BE2C (cell line): ENCODE results near the gene GPM6B.

Experiments
- DNase-seq: peaks from one replicate; pipeline ENCODE4 v3.0.0-alpha.2; 2020
- H3K27me3 ChIP-seq: fragments of 250-450 bp; sonication (Bioruptor Pico); 2 replicates; pipeline ENCODE4 v1.5.1; 2020; ENCODE audit warnings: mild to moderate bottlenecking
- H3K36me3 ChIP-seq: fragments of 250-450 bp; sonication (Bioruptor Pico); 2 replicates; pipeline ENCODE4 v1.5.1; 2020; ENCODE audit warnings: mild to moderate bottlenecking
- H3K4me1 ChIP-seq: fragments of 250-450 bp; sonication (Bioruptor Pico); 2 replicates; pipeline ENCODE4 v1.5.1; 2020
- H3K4me3 ChIP-seq: 2 replicates; pipeline ENCODE4 v1.5.1; 2011; ENCODE audit warnings: low read depth, low read length
- H3K9me3 ChIP-seq: fragments of 250-450 bp; sonication (Bioruptor Pico); 2 replicates; pipeline ENCODE4 v1.5.1; 2020
- TF ChIP-seq, protein P1 (sequence below): IDR thresholded peaks from 2 replicates; pipeline ENCODE4 v1.5.1; 2012; ENCODE audit warnings: mild to moderate bottlenecking, low read depth, low read length

GPM6B gene

DNA sequence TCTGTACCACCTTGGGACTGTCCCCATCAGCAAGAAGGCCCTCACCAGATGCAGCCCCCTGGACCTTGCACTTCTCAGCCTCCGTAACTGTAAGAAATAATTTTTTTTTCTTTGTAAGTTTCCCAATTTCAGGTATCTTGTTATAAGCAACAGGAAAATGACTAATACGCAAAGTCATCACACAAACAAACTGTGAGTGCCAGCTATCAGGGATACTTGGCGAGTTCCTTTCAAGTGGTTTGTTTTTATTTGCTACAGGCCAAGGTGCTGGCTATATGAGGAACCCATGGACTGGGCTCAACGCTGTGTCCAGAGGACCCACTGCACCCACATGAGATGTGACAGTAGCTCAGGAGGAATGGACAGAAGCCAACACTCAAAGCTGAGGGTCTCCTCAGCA lies 11.5 kb upstream of the GPM6B start:
- Histone ChIP-seq H3K4me1 (no peaks in the 10 kb centered on the region), H3K36me3 (no peaks in the 10 kb centered on the region), H3K27me3 (no peaks in the 10 kb centered on the region), H3K9me3 (no peaks in the 10 kb centered on the region), H3K4me3 (no peak overlapping the region)
- TF ChIP-seq, protein P1, sequence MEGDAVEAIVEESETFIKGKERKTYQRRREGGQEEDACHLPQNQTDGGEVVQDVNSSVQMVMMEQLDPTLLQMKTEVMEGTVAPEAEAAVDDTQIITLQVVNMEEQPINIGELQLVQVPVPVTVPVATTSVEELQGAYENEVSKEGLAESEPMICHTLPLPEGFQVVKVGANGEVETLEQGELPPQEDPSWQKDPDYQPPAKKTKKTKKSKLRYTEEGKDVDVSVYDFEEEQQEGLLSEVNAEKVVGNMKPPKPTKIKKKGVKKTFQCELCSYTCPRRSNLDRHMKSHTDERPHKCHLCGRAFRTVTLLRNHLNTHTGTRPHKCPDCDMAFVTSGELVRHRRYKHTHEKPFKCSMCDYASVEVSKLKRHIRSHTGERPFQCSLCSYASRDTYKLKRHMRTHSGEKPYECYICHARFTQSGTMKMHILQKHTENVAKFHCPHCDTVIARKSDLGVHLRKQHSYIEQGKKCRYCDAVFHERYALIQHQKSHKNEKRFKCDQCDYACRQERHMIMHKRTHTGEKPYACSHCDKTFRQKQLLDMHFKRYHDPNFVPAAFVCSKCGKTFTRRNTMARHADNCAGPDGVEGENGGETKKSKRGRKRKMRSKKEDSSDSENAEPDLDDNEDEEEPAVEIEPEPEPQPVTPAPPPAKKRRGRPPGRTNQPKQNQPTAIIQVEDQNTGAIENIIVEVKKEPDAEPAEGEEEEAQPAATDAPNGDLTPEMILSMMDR: no peak
- DNase-seq: no peak

DNA sequence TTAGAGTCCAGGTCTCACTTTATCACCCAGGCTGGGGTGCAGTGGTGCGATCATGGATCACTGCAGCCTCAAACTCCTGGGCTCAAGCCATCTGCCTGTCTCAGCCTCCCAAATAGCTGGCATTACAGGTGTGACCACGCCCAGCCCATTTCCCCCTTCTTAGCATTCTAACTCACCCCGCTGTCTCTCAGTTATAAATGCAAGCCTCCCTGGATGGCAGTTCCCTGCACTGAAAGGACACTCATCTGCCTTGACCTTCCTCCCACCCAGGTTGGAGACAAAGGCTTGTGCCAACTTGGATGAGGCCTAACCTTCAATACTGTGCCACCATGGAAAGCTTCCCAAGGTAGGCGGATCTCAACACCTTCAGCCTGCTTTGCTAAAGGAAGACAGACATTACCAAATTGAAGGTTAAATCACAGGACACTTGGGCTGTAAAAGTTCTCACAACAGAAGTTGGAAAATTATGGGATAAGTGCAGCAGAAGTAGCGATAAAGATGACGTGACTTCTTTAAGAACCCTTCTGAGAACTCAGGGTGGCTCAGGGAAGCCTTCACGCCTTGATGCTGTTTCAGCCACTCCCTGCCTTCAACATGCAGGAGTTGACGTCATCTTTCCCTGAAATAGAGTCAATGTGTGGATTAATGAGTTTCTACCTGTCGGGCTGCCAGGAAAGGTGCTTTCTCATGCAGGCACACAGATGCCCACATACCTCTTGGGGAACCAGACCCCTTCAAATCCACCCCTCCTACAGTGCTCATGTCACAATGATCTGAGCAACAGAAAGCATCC lies 10.6 kb upstream of the GPM6B start:
- no peak for DNase-seq
- Histone ChIP-seq H3K4me1 (no peaks in the 10 kb centered on the region), H3K9me3 (no peaks in the 10 kb centered on the region), H3K4me3 (no peak overlapping the region), H3K36me3 (no peaks in the 10 kb centered on the region), H3K27me3 (no peaks in the 10 kb centered on the region)
- TF ChIP-seq, protein P1: no peak

DNA sequence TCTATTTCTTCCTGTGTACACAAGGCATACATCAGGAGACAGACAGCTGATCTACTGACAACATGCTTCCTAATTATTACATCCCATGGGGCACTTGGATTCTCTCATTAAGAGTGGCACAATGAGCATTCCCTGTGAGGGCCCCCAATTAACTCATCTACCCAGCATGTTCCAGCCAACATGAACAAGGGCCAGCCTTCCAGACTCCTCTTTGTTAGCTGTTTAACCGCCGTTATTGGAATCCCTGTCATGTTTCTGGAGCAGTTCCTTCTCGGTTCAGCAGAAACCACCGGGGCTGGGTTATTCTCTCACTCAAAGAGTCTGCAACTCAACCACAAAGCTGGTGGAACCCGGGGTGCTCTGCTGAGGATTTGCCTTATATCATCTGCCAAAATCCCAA lies 9.9 kb upstream of the GPM6B start:
- TF ChIP-seq, protein P1: no peak
- Histone ChIP-seq H3K36me3 (no peaks in the 10 kb centered on the region), H3K9me3 (no peaks in the 10 kb centered on the region), H3K4me3 (no peak overlapping the region), H3K27me3 (no peaks in the 10 kb centered on the region), H3K4me1 (no peaks in the 10 kb centered on the region)
- no peak for DNase-seq

DNA sequence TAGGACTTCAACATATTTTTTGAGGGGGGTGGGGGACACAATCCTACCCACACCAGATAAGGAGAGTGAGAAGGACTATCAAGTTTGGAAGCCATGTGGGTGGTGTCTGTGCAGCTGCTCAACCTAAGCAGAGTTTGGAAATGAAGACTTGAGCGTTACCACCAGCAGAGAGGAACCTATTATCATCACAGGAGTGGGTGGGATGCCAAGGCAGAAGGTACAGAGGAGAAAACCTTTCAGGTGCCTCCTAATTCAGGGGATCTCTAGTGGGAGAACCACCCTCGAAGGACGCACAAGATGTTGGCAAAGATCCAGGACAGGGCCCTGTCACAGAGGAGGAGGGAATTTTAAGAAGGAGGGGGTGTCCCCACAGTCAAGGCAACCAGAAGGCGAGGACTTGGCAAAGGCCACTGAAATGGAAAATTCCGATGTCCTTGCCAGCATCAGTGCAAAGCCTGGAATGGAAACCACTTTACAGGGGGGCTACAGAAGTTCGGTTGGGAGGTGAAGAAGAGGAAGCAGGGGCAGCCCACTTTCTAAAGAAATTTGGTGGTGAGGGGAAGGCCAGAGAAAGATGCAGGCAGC lies 8.4 kb upstream of the GPM6B start:
- Histone ChIP-seq H3K9me3 (no peaks in the 10 kb centered on the region), H3K4me3 (no peak overlapping the region), H3K36me3 (no peaks in the 10 kb centered on the region), H3K4me1 (no peaks in the 10 kb centered on the region), H3K27me3 (no peaks in the 10 kb centered on the region)
- DNase-seq: no peak
- TF ChIP-seq, protein P1: no peak

DNA sequence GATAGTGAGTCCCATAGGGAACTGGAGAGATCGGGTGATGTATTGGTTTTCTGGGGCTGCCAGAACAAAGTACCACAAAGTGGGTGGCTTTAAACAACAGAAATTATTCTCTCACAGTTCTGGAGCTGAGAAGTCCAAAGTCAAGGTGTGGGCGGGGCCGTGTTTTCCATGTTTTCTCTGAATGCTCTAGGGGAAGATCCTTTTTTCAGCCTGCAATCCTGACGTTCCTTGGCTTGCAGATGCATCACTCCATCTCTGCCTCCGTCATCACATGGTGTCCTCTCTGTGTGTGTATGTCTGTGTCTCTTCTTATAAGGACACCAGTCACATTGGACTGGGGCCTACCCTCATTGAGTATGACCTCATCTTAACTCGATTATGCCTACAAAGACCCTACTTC lies 7.9 kb upstream of the GPM6B start:
- no peak for DNase-seq
- Histone ChIP-seq H3K4me1 (no peaks in the 10 kb centered on the region), H3K9me3 (no peaks in the 10 kb centered on the region), H3K36me3 (no peaks in the 10 kb centered on the region), H3K4me3 (no peak overlapping the region), H3K27me3 (no peaks in the 10 kb centered on the region)
- TF ChIP-seq, protein P1: no peak

DNA sequence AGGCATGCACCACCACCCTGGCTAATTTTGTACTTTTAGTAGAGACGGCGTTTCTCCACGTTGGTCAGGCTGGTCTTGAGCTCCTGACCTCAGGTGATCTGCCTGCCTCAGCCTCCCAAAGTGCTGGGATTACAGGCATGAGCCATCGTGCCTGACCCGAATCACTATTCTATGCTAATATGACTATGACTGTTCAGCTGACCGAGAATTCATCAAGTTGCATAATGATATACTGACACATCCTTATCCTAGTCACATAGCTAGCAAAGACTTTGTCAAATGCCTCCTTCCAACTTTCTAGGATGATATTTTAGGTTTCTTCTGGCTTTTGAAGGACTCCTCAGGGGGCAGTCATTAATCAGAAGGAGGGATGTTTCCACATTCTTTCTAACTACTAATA lies 4.8 kb upstream of the GPM6B start:
- no peak for DNase-seq
- Histone ChIP-seq H3K27me3 (no peaks in the 10 kb centered on the region), H3K36me3 (no peaks in the 10 kb centered on the region), H3K4me3 (no peak overlapping the region), H3K4me1 (no peaks in the 10 kb centered on the region), H3K9me3 (no peaks in the 10 kb centered on the region)
- TF ChIP-seq, protein P1: no peak
